ENCODE measurements around the gene TBX4.

DNA sequence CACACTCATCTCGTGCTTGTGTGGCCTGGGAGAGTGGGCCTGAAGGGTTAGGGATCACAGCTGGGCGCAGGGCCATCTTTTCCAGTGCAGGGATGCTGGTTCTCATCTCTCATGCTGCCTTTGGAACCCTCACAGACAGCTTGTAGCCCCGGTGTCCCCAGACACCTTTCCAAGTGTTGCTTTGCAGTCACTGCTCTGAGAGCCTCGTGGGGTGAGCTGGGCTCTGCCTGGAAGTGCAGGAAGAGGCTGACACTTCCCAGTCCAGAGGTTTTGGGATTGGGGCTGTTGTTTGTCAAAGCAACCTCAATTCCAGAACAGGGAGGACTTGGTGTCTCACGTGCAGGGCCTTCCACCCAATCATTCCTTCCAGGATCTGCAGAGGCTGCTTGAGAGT, 28.2 kb downstream of the TBX4 start:
- no peak for TF ChIP-seq POLR2A (IDR thresholded peaks at IDR 0.05)
- TF ChIP-seq, protein P1, sequence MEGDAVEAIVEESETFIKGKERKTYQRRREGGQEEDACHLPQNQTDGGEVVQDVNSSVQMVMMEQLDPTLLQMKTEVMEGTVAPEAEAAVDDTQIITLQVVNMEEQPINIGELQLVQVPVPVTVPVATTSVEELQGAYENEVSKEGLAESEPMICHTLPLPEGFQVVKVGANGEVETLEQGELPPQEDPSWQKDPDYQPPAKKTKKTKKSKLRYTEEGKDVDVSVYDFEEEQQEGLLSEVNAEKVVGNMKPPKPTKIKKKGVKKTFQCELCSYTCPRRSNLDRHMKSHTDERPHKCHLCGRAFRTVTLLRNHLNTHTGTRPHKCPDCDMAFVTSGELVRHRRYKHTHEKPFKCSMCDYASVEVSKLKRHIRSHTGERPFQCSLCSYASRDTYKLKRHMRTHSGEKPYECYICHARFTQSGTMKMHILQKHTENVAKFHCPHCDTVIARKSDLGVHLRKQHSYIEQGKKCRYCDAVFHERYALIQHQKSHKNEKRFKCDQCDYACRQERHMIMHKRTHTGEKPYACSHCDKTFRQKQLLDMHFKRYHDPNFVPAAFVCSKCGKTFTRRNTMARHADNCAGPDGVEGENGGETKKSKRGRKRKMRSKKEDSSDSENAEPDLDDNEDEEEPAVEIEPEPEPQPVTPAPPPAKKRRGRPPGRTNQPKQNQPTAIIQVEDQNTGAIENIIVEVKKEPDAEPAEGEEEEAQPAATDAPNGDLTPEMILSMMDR (IDR thresholded peaks at IDR 0.05): no peak

Measured in breast epithelium (tissue), 3 donors.